Memory B cell (primary cell): ENCODE measurements around the gene MCHR1.
"Not testable (repeated sequence)": the region's sequence is repeated elsewhere in the genome, so short reads cannot be mapped to it uniquely, and the experiment has no call there.

Experiments used
- ATAC-seq: fragments of 150-1000 bp; cut with Tn5 transposase; 2 replicates; pipeline ENCODE4 v1.10.0; 2021; ENCODE audit warnings: low read depth, mild to moderate bottlenecking, moderate library complexity
- DNase-seq, 2 donors: peaks; one replicate each; pipeline ENCODE4 v3.0.0; 2022; ENCODE audit warnings: low spot score in 2 of 2
- H3K27ac Mint-ChIP-seq: one replicate; pipeline ENCODE4 v1.8.0; 2022; ENCODE audit warnings: mild to moderate bottlenecking, moderate library complexity, mixed read lengths
- H3K27me3 Mint-ChIP-seq: one replicate; pipeline ENCODE4 v1.8.0; 2022; ENCODE audit warnings: mixed read lengths
- H3K36me3 Mint-ChIP-seq: one replicate; pipeline ENCODE4 v1.8.0; 2022; ENCODE audit warnings: mild to moderate bottlenecking, mixed read lengths
- H3K4me1 Mint-ChIP-seq: one replicate; pipeline ENCODE4 v1.8.0; 2022; ENCODE audit warnings: mixed read lengths
- H3K4me3 Mint-ChIP-seq: one replicate; pipeline ENCODE4 v1.8.0; 2022; ENCODE audit warnings: mild to moderate bottlenecking, moderate library complexity, mixed read lengths
- H3K9me3 Mint-ChIP-seq: one replicate; pipeline ENCODE4 v1.8.0; 2022; ENCODE audit warnings: mixed read lengths

Gene MCHR1

DNA sequence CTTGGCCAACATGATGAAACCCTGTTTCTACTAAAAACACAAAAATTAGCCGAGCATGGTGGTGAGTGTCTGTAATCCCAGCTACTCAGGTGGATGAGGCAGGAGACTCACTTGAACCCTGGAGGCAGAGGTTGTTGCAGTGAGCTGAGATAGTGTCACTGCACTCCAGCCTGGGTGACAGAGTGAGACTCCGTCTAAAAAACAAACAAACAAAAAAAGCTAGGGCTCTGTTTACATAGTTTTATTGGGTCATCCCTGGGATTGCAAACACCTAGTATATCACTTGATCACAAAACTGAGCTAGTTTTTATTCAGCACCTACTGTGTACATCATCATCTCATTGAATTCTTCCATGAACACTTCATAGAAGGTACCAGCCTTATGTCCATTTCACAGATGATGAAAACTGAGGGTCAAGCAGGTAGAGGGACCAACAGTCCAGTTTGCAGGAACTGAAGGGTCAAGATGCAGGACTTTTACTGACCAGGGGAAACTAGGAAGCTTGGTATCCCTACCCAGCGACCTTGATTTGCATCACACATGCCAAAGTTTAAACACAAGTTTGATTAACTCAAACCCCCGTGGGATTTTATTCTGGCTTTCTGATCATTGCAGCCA lies 33.6 kb upstream of the MCHR1 start:
- Mint-ChIP-seq H3K4me3 (no peak overlapping the region), H3K27me3 (no peaks in the 10 kb centered on the region), H3K4me1 (peaks cover 8% of the 10 kb centered on the region), H3K27ac (no peak overlapping the region), H3K9me3 (no peaks in the 10 kb centered on the region), H3K36me3 (no peaks in the 10 kb centered on the region)
- ATAC-seq (no peak), DNase-seq (no peak)

DNA sequence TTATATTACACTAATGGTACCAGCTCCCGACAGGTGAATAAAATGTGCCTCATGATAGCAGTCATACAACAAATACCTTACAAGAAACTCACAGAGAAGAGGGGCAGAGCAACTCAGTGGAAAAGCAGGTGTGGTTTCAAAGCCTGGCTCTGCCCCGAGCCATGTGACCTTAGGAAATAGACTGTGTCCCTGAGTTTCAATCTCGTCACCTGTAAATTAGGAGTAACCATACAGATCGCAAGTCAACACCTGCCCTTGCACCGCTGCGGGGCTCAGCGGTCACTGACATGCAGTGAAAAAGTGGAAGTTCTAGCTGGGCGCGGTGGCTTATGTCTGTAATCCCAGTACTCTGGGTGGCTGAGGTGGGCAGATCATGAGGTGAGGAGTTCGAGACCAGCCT lies 30.9 kb upstream of the MCHR1 start:
- ATAC-seq (no peak), DNase-seq (no peak)
- Mint-ChIP-seq H3K4me1 (peaks cover 18% of the 10 kb centered on the region), H3K27me3 (no peaks in the 10 kb centered on the region), H3K4me3 (no peak overlapping the region), H3K27ac (no peak overlapping the region), H3K36me3 (no peaks in the 10 kb centered on the region), H3K9me3 (no peaks in the 10 kb centered on the region)

DNA sequence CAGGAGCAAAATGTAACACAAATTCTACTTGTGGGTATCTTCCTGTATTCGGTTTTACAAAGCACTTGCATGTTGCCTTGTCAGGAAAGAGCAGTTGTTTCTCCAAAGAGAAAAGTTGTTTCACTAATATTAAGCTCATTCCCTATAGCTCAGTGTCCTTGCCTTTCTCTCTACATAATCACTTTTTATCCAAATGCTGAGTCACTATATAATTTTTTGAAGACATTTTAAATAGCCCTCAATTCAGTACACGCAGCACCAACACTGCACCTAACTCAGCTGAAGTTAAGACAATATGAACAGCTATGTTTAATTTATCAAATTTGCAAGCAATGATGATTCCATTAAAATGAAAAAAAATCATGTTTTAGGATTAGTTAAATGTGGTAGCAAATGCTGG lies 28.2 kb upstream of the MCHR1 start:
- Mint-ChIP-seq H3K4me1 (peaks cover 18% of the 10 kb centered on the region), H3K4me3 (peak overlapping the region; percentile 93), H3K36me3 (no peaks in the 10 kb centered on the region), H3K27ac (no peak overlapping the region), H3K9me3 (no peaks in the 10 kb centered on the region), H3K27me3 (no peaks in the 10 kb centered on the region)
- DNase-seq = no peak
- ATAC-seq = no peak

DNA sequence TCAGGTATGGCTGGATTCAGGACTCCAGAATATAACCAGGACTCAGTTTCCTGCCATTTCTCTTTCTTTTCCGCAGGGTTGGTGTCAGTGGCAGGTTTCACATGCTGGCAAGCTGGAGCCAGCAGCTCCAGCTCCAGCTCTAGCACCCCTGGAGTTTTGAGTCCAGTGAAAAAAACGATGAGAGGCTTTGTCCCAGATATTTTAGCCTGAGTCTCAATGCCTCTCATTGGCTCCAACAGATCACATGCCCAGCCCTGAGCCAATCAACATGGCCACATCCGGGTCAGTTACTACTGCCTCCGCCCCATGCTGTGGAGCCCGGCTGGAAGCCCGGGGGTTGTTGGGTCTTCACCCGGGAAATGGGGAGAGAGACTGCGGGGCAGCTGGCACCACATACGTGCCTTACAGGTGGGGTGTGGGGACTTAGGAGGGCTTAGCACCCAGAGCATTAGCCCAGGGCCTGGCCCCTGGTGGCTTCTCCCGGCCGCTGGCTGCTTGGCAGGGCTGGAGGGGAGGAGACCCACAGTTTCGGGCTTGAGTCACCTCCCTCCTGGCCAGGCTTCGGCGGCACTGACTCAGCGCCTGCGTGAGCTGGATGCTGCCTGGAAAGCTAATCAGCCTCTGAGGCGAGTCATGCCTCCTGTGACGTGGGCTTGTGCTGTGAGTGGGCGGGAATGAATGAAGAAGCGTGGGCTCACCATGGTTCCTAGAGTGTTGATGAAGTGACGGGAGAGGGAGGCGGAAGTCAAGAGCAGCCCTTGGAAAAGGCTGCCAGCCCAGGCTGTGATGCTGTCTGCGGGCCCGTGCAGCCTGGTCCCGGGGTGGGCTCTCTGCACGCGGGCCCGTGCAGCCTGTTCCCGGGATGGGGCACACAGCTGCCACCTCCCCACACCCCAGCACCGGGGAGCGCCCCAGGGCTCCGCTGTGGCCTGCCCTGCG lies 27.5 kb upstream of the MCHR1 start:
- peak overlapping the region; percentile 86 for H3K27ac Mint-ChIP-seq
- H3K9me3 Mint-ChIP-seq = no peaks in the 10 kb centered on the region
- no peaks in the 10 kb centered on the region for H3K36me3 Mint-ChIP-seq
- peaks cover 15% of the 10 kb centered on the region for H3K4me1 Mint-ChIP-seq
- H3K4me3 Mint-ChIP-seq = peak overlapping the region; percentile 93
- H3K27me3 Mint-ChIP-seq = no peaks in the 10 kb centered on the region
- DNase-seq = peak; percentile 51 to 54
- peak; percentile 91 for ATAC-seq

DNA sequence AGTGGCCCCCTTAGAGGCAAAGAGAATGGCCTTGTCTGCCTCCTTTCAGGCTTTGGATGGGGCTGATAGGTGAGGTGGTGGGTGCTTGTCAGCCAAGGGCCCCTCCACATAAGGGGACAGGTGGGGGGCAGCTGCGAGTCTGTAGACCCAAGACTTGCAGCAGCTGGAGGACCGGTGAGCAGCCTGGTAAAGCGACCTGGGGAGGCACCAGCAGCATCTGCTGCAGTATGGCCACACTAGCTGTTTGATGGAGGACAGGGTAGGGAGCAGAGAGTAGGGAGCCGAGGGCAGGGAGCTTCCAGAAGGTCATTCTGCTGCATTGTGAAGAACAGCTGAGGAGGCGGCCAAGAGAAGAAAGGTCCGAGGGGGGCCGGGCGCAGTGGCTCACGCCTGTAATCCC lies 25.9 kb upstream of the MCHR1 start:
- Mint-ChIP-seq H3K4me3 (no peak overlapping the region), H3K36me3 (no peaks in the 10 kb centered on the region), H3K9me3 (no peaks in the 10 kb centered on the region), H3K27ac (no peak overlapping the region), H3K4me1 (peaks cover 12% of the 10 kb centered on the region), H3K27me3 (no peaks in the 10 kb centered on the region)
- ATAC-seq (no peak), DNase-seq (no peak)

DNA sequence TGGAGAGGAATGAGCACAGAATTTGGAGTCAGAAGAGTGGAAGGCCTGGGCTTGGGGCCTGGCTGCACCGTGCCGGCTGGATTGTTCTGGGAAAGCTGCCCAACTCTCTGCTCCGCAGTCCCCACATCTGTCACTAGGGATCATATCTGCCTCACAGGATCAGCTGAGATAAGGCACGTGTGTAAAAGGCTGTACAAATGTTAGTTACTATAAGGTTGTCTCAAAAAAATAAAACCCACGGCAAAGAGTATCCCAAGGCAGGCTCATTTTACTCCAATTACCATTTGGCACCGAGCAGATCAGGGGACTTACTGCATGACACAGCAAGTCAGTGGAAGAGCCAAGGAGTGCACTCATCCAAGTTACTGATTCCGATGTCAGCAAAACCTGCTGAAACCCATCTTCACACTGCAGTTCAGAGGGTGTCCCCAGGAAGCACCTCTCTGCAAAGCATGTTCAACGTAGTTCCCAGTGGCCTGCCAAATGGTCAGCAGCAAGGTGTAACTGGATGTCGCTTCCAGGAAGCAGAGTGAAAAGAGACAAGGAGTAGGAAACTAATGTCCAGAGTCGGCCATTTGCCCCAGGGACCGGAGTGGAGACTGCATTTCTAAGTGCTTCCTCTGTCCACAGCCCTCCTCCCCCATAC lies 24.6 kb upstream of the MCHR1 start:
- no peaks in the 10 kb centered on the region for H3K36me3 Mint-ChIP-seq
- no peak overlapping the region for H3K27ac Mint-ChIP-seq
- ATAC-seq = no peak
- DNase-seq = no peak
- peaks cover 12% of the 10 kb centered on the region for H3K4me1 Mint-ChIP-seq
- H3K27me3 Mint-ChIP-seq = peaks cover 1% of the 10 kb centered on the region
- no peaks in the 10 kb centered on the region for H3K9me3 Mint-ChIP-seq
- H3K4me3 Mint-ChIP-seq = no peak overlapping the region

DNA sequence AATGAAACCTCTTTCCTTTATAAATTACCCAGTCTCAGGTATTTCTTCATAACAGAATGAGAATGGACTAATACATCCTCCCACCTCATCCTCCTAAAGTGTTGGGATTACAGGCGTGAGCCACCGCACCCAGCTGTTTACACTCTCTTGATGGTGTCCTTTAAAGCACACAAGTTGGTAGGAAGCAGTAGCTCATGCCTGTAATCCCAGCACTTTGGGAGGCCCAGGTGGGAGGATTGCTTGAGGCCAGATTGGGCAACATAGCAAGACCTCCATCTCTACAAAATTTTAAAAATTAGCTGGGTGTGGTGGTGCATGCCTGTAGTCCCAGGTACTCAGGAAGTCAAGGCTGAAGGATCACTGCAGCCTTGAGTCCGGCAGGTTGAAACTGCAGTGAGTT lies 23.3 kb upstream of the MCHR1 start:
- ATAC-seq, H3K4me3 Mint-ChIP-seq, H3K27me3 Mint-ChIP-seq, H3K9me3 Mint-ChIP-seq, H3K27ac Mint-ChIP-seq, DNase-seq, H3K36me3 Mint-ChIP-seq: not testable (repeated sequence)
- peaks cover 15% of the 10 kb centered on the region for H3K4me1 Mint-ChIP-seq

DNA sequence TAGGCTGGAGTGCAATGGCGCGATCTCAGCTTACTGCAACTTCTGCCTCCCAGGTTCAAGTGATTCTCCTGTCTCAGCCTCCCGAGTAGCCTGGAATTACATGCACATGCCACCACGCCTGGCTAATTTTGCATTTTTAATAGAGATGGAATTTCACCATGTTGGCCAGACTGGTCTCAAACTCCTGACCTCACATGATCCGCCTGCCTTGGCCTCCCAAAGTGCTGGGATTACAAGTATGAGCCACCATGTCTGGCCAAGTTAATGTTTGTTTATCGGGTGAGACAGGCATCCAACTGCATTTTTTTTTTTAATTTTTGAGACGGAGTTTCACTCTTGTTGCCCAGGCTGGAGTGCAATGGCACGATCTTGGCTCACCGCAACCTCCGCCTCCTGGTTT lies 22.6 kb upstream of the MCHR1 start:
- ATAC-seq, H3K27ac Mint-ChIP-seq, H3K36me3 Mint-ChIP-seq, H3K9me3 Mint-ChIP-seq, DNase-seq, H3K4me3 Mint-ChIP-seq, H3K27me3 Mint-ChIP-seq: not testable (repeated sequence)
- peaks cover 17% of the 10 kb centered on the region for H3K4me1 Mint-ChIP-seq

DNA sequence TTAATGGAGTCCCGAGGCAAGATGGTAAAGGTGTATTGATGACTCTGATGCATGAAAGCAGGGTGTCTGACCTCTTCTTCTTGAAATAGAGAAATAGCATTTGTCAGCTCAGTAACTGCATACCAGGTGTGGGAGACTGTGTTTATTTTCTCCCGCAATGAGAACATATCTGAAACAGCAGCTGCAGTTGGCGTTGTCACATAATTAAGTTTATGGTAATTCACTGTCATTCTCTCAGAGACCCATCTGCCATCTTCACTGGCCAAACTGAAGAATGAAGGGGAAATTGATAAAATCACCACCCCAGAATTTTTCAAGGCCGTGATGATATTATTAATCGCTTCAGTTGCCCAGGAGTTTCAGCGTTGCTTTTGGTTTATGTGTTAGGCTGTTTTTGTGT lies 20.1 kb upstream of the MCHR1 start:
- Mint-ChIP-seq H3K27me3 (peaks cover 1% of the 10 kb centered on the region), H3K4me3 (no peak overlapping the region), H3K4me1 (peaks cover 10% of the 10 kb centered on the region), H3K27ac (no peak overlapping the region), H3K9me3 (no peaks in the 10 kb centered on the region), H3K36me3 (no peaks in the 10 kb centered on the region)
- DNase-seq (no peak), ATAC-seq (no peak)

DNA sequence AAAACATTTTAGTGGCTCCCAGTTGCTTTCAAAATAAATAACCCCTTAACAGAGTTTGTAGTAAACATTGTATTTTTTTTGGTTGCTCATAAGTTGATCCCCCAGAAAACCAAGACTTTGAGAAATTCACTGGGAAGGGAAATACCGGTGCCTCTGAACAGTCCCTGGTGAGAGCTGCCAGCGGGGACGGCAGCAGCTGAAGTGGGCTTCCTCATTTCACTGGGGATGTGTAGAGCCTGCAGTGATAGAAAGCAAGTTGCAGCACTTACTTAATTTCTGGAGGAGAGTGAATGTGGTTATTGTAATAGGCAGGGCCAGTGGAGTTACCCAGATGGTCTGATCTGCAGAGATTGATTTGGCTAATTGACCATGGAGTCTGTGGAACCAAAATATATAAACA lies 18.6 kb upstream of the MCHR1 start:
- ATAC-seq (peak; percentile 73), DNase-seq (no peak)
- H3K4me1 Mint-ChIP-seq = peaks cover 10% of the 10 kb centered on the region
- no peak overlapping the region for H3K4me3 Mint-ChIP-seq
- no peaks in the 10 kb centered on the region for H3K36me3 Mint-ChIP-seq
- H3K27me3 Mint-ChIP-seq = peaks cover 1% of the 10 kb centered on the region
- H3K27ac Mint-ChIP-seq = no peak overlapping the region
- no peaks in the 10 kb centered on the region for H3K9me3 Mint-ChIP-seq

DNA sequence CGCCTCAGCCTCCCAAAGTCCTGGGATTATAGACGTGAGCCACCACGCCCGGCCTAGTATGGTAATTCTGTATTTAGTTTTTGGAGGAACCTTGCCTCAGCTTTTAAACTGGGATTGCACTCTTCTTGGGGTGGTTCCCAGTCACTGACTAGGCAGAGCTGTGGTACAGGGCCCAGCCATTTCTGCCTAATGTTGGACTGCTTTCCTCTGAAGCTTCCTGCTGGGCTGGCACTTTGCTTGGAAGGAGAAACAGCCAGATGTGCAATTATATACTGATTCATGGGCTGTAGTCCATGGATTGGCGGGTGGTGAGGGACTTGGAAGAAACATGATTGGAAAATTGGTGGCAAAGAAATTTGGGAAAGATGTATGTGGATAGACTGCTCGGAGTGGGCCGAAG lies 17.6 kb upstream of the MCHR1 start:
- Mint-ChIP-seq H3K4me3 (no peak overlapping the region), H3K27me3 (peaks cover 1% of the 10 kb centered on the region), H3K27ac (no peak overlapping the region), H3K4me1 (peaks cover 10% of the 10 kb centered on the region), H3K36me3 (no peaks in the 10 kb centered on the region), H3K9me3 (no peaks in the 10 kb centered on the region)
- no peak for ATAC-seq
- DNase-seq = no peak

DNA sequence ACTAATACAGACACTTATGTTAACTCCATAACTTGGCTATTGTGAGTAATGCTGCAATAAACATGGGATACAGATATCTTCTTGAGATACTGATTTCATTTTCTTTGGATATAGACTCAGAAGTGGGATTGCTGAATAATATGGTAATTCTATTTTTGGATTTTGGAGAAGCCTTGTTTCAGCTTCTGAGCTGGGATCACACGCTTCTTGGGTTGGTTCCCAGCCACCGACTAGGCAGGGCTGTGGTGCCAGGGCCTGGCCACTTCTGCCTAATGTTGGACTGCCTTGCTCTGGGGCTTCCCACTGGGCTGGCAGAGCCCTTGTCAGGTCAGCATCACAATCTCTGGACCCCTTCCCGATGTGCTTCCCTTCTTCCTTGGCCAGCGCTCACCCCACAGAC lies 14.0 kb upstream of the MCHR1 start:
- no peak for ATAC-seq
- Mint-ChIP-seq H3K4me1 (peaks cover 12% of the 10 kb centered on the region), H3K4me3 (no peak overlapping the region), H3K9me3 (no peaks in the 10 kb centered on the region), H3K36me3 (no peaks in the 10 kb centered on the region), H3K27me3 (no peaks in the 10 kb centered on the region), H3K27ac (no peak overlapping the region)
- no peak for DNase-seq

DNA sequence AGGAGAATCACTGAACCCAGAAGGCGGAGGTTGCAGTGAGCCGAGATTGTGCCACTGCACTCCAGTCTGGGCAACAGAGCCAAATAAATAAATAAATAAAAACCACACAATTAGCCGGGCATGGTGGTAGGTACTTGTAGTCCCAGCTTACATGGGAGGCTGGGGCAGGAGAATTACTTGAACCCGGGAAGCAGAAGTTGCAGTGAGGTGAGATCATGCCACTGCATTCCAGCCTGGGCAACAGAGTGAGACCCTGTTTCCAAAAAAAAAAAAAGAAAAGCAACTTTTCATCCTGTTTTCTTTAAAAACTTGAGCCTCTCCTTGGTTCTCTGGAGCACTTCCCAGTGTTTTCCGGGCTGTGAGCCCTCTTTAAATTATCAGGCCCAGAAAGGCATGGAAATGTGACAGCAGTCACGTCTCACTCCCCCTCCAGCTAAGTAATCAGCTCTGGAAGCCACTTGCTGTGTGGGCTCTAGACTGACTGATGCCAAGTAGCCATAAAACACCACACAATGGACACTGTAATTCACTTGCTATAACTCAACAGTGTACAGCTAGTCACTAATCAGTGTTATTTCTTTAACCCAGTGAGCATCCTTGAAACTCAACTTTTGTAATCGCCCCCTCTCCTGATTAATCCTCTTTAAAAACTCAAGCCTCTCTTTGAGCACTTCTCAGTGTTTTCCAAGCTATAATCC lies 13.0 kb upstream of the MCHR1 start:
- no peaks in the 10 kb centered on the region for H3K36me3 Mint-ChIP-seq
- H3K27me3 Mint-ChIP-seq = no peaks in the 10 kb centered on the region
- DNase-seq (no peak), ATAC-seq (no peak)
- H3K27ac Mint-ChIP-seq = no peak overlapping the region
- H3K4me1 Mint-ChIP-seq = peaks cover 5% of the 10 kb centered on the region
- no peaks in the 10 kb centered on the region for H3K9me3 Mint-ChIP-seq
- H3K4me3 Mint-ChIP-seq = no peak overlapping the region
